Smooth muscle cell (in vitro differentiated cells): ENCODE data around the gene TEFM. TPM values are rescaled to one million over a fixed set of nuclear protein-coding genes. Genes with fewer than 3 reads are reported as not detected.

Source experiments
- DNase-seq: peaks from one replicate; lab custom pipeline; 2025; ENCODE audit not compliant: unreplicated experiment; lab: John Stamatoyannopoulos, UW
- H2AFZ ChIP-seq: fragments of 200-600 bp; sonication (generic); 2 replicates; pipeline ENCODE4 v1.6.0; 2016; ENCODE audit warnings: antibody characterized with exemption, low read depth, mild to moderate bottlenecking
- H3F3A ChIP-seq: fragments of 200-600 bp; sonication (generic); 2 replicates; pipeline ENCODE4 v1.6.0; 2017; ENCODE audit warnings: antibody characterized with exemption, low read depth
- H3K27ac ChIP-seq: fragments of 200-600 bp; sonication (generic); 2 replicates; pipeline ENCODE4 v1.5.1; 2016; ENCODE audit warnings: low read depth, mild to moderate bottlenecking
- H3K27me3 ChIP-seq: fragments of 200-600 bp; sonication (generic); 2 replicates; pipeline ENCODE4 v1.6.1; 2016; ENCODE audit warnings: low read depth, mild to moderate bottlenecking
- H3K36me3 ChIP-seq: fragments of 200-600 bp; sonication (generic); 2 replicates; pipeline ENCODE4 v1.5.1; 2016; ENCODE audit warnings: low read depth
- H3K4me1 ChIP-seq: fragments of 200-600 bp; sonication (generic); 2 replicates; pipeline ENCODE4 v1.5.1; 2016; ENCODE audit warnings: low read depth
- H3K4me2 ChIP-seq: fragments of 200-600 bp; sonication (generic); 2 replicates; pipeline ENCODE4 v1.6.0; 2016; ENCODE audit warnings: mild to moderate bottlenecking
- H3K4me3 ChIP-seq: fragments of 200-600 bp; sonication (generic); 2 replicates; pipeline ENCODE4 v1.5.1; 2016; ENCODE audit warnings: mild to moderate bottlenecking
- H3K79me2 ChIP-seq: fragments of 200-600 bp; sonication (generic); 2 replicates; pipeline ENCODE4 v1.6.0; 2016; ENCODE audit warnings: low read depth, mild to moderate bottlenecking
- H3K9ac ChIP-seq: fragments of 200-600 bp; sonication (generic); 2 replicates; pipeline ENCODE4 v1.6.0; 2016; ENCODE audit warnings: low read depth
- H3K9me3 ChIP-seq: fragments of 200-600 bp; sonication (generic); replicated peaks from 2 replicates; pipeline ENCODE4 v1.5.1; 2016; ENCODE audit warnings: low read depth
- H4K20me1 ChIP-seq: fragments of 200-600 bp; sonication (generic); 2 replicates; pipeline ENCODE4 v1.6.0; 2016; ENCODE audit warnings: low read depth
- WGBS: methylation state at CpG from one replicate; pipeline ENCODE4 v1.1.7; 2016; ENCODE audit warnings: low lambda C conversion rate; 5-methylcytosine and 5-hydroxymethylcytosine counted together
- polyA plus RNA-seq: library from polyadenylated mRNA; unstranded; fragments of >200 nt; fragmentation: Nextera tagmentation; extraction: Ambion mirVana; gene quantifications from 2 replicates; pipeline ENCODE4 v1.2.1, GENCODE V29; 2016
- total RNA-seq: library from RNA; depleted of rRNA; stranded (reverse); fragments of >200 nt; gene quantifications from 2 replicates; pipeline ENCODE4 v1.2.3, GENCODE V29; 2014
- TF ChIP-seq, protein P1 (sequence below): fragments of 200-600 bp; sonication (generic); IDR thresholded peaks from 2 replicates; pipeline ENCODE4 v1.5.1; 2017; ENCODE audit warnings: borderline replicate concordance, mild to moderate bottlenecking, antibody characterized with exemption; ENCODE audit not compliant: insufficient read depth, poor library complexity, severe bottlenecking

The TEFM gene
- total and polyA plus RNA-seq, 2 experiments from 2014 or later = 4.9 to 6.1 TPM

DNA sequence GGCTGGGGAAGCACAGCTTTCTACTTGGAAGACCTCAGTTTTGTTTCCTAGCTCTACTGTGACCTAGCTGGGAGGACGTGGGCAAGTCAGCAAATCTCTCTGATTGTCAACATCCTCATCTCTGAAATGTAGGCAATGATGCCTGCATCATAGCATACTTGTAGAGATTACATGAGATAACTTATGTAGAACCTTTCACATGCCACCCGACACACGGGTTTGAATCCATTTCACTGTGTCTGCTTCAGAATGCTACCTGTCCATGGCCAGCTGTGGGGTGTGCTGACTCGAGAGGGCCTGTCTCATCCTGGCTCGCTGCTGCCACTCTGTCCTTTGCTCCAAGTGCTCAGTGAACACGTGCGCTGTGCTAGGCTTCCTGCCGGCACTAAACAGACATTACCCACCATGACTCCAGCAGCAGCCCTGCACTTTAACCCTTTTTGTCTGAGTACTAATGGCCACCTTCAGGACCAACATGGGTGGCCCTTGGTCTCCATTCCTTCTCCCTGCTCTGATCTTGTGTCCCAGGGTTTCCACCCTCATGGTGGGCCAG lies 23.1 kb upstream of the TEFM start:
- WGBS = 77% methylated on average over 8 of the region's 8 CpGs
- H3K27me3 ChIP-seq = peaks cover 7% of the 10 kb centered on the region
- H2AFZ ChIP-seq = no peak overlapping the region
- no peak overlapping the region for H3K4me3 ChIP-seq
- no peaks in the 10 kb centered on the region for H3K4me1 ChIP-seq
- H4K20me1 ChIP-seq = no peaks in the 10 kb centered on the region
- TF ChIP-seq, protein P1, sequence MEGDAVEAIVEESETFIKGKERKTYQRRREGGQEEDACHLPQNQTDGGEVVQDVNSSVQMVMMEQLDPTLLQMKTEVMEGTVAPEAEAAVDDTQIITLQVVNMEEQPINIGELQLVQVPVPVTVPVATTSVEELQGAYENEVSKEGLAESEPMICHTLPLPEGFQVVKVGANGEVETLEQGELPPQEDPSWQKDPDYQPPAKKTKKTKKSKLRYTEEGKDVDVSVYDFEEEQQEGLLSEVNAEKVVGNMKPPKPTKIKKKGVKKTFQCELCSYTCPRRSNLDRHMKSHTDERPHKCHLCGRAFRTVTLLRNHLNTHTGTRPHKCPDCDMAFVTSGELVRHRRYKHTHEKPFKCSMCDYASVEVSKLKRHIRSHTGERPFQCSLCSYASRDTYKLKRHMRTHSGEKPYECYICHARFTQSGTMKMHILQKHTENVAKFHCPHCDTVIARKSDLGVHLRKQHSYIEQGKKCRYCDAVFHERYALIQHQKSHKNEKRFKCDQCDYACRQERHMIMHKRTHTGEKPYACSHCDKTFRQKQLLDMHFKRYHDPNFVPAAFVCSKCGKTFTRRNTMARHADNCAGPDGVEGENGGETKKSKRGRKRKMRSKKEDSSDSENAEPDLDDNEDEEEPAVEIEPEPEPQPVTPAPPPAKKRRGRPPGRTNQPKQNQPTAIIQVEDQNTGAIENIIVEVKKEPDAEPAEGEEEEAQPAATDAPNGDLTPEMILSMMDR = no peak
- H3K9me3 ChIP-seq = no peaks in the 10 kb centered on the region
- no peak overlapping the region for H3K27ac ChIP-seq
- no peak overlapping the region for H3K9ac ChIP-seq
- no peaks in the 10 kb centered on the region for H3K36me3 ChIP-seq
- DNase-seq = no peak
- H3K4me2 ChIP-seq = no peak overlapping the region
- H3K79me2 ChIP-seq = no peaks in the 10 kb centered on the region
- no peaks in the 10 kb centered on the region for H3F3A ChIP-seq

DNA sequence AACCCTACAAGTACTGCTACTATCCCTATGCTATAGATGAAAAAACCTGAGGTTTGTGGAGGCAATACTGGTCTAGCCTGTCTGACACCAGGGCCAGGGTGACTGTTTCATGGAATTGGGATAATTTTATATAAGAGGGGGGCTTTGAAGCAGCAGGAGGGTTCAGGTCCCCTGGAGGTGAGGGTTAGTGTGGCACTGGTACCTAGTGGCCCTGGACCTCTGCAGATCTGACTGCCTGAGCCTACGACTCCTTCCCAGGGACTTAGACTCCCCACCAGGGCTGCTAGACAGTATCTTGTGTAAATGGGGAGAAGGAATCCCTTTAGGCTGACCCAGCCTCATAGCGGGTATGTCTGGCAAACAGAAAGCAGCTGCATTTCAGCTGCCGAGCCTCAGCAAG lies 22.5 kb upstream of the TEFM start:
- Histone ChIP-seq H3K4me2 (no peak overlapping the region), H3K4me3 (no peak overlapping the region), H3K27ac (no peak overlapping the region), H3K9ac (no peak overlapping the region), H3K27me3 (peaks cover 13% of the 10 kb centered on the region), H3K79me2 (no peaks in the 10 kb centered on the region), H2AFZ (no peak overlapping the region), H3K36me3 (no peaks in the 10 kb centered on the region), H3F3A (no peaks in the 10 kb centered on the region), H4K20me1 (no peaks in the 10 kb centered on the region), H3K4me1 (no peaks in the 10 kb centered on the region), H3K9me3 (no peaks in the 10 kb centered on the region)
- TF ChIP-seq, protein P1 = no peak
- no peak for DNase-seq
- 95% methylated on average over 3 of the region's 3 CpGs for WGBS

DNA sequence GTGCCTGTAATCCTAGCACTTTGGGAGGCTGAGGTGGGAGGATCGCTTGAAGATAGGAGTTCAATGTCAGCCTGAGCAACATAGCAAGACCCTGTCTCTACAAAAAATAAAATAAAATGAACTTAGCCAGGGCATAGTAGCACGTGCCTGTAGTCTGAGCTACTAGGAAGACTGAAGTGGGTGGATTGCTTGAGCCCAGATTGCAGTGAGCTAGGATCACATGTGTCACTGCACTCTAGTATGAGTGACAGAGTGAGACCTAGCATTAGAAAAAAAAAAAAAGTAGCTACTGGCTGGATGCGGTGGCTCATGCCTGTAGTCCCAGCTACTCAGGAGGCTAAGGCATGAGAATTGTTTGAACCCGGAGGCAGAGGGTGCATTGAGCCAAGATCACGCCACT lies 21.7 kb upstream of the TEFM start:
- Histone ChIP-seq H4K20me1 (no peaks in the 10 kb centered on the region), H3K4me1 (no peaks in the 10 kb centered on the region), H3F3A (no peaks in the 10 kb centered on the region), H3K36me3 (no peaks in the 10 kb centered on the region), H3K79me2 (no peaks in the 10 kb centered on the region), H2AFZ (no peak overlapping the region), H3K27me3 (peaks cover 21% of the 10 kb centered on the region), H3K27ac (no peak overlapping the region), H3K9ac (no peak overlapping the region), H3K4me2 (no peak overlapping the region), H3K9me3 (no peaks in the 10 kb centered on the region), H3K4me3 (no peak overlapping the region)
- TF ChIP-seq, protein P1 = no peak
- DNase-seq = no peak
- WGBS = 90% methylated on average over 5 of the region's 5 CpGs

DNA sequence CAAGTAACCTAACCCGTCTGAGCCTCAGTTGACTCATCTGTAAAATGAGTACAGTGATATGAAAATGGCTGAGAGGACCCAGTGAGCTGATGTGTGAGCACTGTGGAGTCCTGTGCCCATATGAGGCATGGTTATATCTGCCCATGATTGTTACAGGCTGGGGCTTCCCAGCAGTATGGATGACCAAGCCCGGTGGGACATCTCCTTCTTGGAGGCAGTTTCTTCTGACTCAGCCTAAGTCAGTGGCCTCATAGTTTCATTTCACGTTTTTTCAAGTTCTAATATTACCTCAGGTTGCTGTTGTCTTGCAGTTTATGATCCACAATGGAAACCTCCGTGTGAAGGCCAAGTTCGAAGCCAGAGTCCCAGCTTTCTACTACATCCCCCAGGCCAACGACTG lies 20.5 kb upstream of the TEFM start:
- WGBS = 85% methylated on average over 6 of the region's 6 CpGs
- H3K27ac ChIP-seq = no peak overlapping the region
- H3K36me3 ChIP-seq = no peaks in the 10 kb centered on the region
- H3K79me2 ChIP-seq = no peaks in the 10 kb centered on the region
- H3F3A ChIP-seq = no peaks in the 10 kb centered on the region
- TF ChIP-seq, protein P1 = no peak
- H3K4me3 ChIP-seq = no peak overlapping the region
- H3K4me1 ChIP-seq = no peaks in the 10 kb centered on the region
- H3K9ac ChIP-seq = no peak overlapping the region
- no peak overlapping the region for H2AFZ ChIP-seq
- DNase-seq = no peak
- H3K9me3 ChIP-seq = no peaks in the 10 kb centered on the region
- H3K4me2 ChIP-seq = no peak overlapping the region
- peaks cover 33% of the 10 kb centered on the region for H3K27me3 ChIP-seq
- H4K20me1 ChIP-seq = no peaks in the 10 kb centered on the region
